ENCODE data around the gene FAM210A.

GRCh38 chr18:13672657-13673056 lies 53.7 kb downstream of the FAM210A start:
- TF ChIP-seq CTCF (conservative IDR thresholded peaks at IDR 0.05; ENCODE audit: low read depth, low read length) (no peak), EZH2 (IDR thresholded peaks at IDR 0.05; ENCODE audit: low read length, unreplicated experiment) (no peak), EZH2phosphoT487 (IDR thresholded peaks at IDR 0.05; ENCODE audit: borderline replicate concordance, low read length) (no peak)
